ENCODE results near the gene STK25.

Gene STK25

GRCh38 chr2:241503776-241504392 lies 4.5 kb downstream of the STK25 start:
- no peak for DNase-seq (ENCODE audit: low read depth)
- TF ChIP-seq, protein P1, sequence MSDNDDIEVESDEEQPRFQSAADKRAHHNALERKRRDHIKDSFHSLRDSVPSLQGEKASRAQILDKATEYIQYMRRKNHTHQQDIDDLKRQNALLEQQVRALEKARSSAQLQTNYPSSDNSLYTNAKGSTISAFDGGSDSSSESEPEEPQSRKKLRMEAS (IDR thresholded peaks at IDR 0.05; ENCODE audit: low read depth, low read length): no peak
- TF ChIP-seq CTCF (IDR thresholded peaks at IDR 0.05; ENCODE audit: low read depth, low read length) (no peak), POLR2A (IDR thresholded peaks at IDR 0.05; ENCODE audit: extremely low read depth, insufficient read length) (no peak), MYC (IDR thresholded peaks at IDR 0.05; ENCODE audit: low read depth, low read length) (no peak)
- no peak overlapping the region for H3K4me3 ChIP-seq (ENCODE audit: low read depth, low read length)

- no peak overlapping the region for H3K4me3 ChIP-seq (ENCODE audit: low read depth, low read length)
- TF ChIP-seq POLR2A (IDR thresholded peaks at IDR 0.05; ENCODE audit: extremely low read depth, insufficient read length) (no peak), CTCF (IDR thresholded peaks at IDR 0.05; ENCODE audit: low read depth, low read length) (no peak), MYC (IDR thresholded peaks at IDR 0.05; ENCODE audit: low read depth, low read length) (no peak)
- TF ChIP-seq, protein P1 (IDR thresholded peaks at IDR 0.05; ENCODE audit: low read depth, low read length): no peak
- DNase-seq (ENCODE audit: low read depth): no peak
These were observed 6.1 kb downstream of the STK25 start for GRCh38 chr2:241502281-241502680.

GRCh38 chr2:241501551-241501950 lies 6.8 kb downstream of the STK25 start:
- no peak for DNase-seq (ENCODE audit: low read depth)
- H3K4me3 ChIP-seq (ENCODE audit: low read depth, low read length): no peak overlapping the region
- TF ChIP-seq POLR2A (IDR thresholded peaks at IDR 0.05; ENCODE audit: extremely low read depth, insufficient read length): no peak

- DNase-seq (ENCODE audit: low read depth): no peak
- TF ChIP-seq, protein P1 (IDR thresholded peaks at IDR 0.05; ENCODE audit: low read depth, low read length): no peak
- TF ChIP-seq MYC (IDR thresholded peaks at IDR 0.05; ENCODE audit: low read depth, low read length): no peak
- TF ChIP-seq CTCF (IDR thresholded peaks at IDR 0.05; ENCODE audit: low read depth, low read length): no peak
- TF ChIP-seq POLR2A (IDR thresholded peaks at IDR 0.05; ENCODE audit: extremely low read depth, insufficient read length): no peak
- H3K4me3 ChIP-seq (ENCODE audit: low read depth, low read length): no peak overlapping the region
These were observed 7.3 kb downstream of the STK25 start for GRCh38 chr2:241501099-241501541.

- DNase-seq (ENCODE audit: low read depth): no peak
- no peak overlapping the region for H3K4me3 ChIP-seq (ENCODE audit: low read depth, low read length)
- TF ChIP-seq, protein P1 (IDR thresholded peaks at IDR 0.05; ENCODE audit: low read depth, low read length): no peak
- TF ChIP-seq POLR2A (IDR thresholded peaks at IDR 0.05; ENCODE audit: extremely low read depth, insufficient read length) (no peak), MYC (IDR thresholded peaks at IDR 0.05; ENCODE audit: low read depth, low read length) (no peak), CTCF (IDR thresholded peaks at IDR 0.05; ENCODE audit: low read depth, low read length) (no peak)
These were observed 7.9 kb downstream of the STK25 start for GRCh38 chr2:241500431-241500975.

DNA sequence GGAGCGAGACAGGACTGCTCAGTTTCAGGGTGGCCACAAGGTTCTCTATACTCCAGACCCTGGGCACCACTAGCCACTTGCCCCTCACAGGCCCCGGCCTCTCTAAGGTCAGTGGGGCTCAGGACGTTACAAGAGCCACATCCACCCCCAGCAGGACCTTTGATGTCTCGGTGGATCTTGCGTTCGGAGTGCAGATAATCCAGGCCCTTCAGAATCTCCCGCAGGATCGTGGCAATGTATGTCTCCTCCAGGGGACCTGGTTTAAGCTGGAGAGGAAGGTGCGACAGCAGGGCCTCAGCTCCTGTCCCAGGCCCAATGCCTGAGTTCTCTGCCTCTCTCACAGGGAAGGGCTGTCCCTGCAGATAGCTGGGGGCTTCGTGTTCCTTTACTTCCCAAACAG lies 8.4 kb downstream of the STK25 start:
- TF ChIP-seq POLR2A (IDR thresholded peaks at IDR 0.05; ENCODE audit: extremely low read depth, insufficient read length): no peak
- no peak overlapping the region for H3K4me3 ChIP-seq (ENCODE audit: low read depth, low read length)

More for the DNA sequence above, 8.4 kb downstream of the STK25 start:
- no peak for DNase-seq (ENCODE audit: low read depth)

Data from NB4 (cell line).